ENCODE measurements around the gene ZC3H7A. TPM values are rescaled to one million over a fixed set of nuclear protein-coding genes. Genes with fewer than 3 reads are reported as not detected.

The ZC3H7A gene
- total RNA-seq, 1 experiment from 2014 or later: 45.9 TPM

DNA sequence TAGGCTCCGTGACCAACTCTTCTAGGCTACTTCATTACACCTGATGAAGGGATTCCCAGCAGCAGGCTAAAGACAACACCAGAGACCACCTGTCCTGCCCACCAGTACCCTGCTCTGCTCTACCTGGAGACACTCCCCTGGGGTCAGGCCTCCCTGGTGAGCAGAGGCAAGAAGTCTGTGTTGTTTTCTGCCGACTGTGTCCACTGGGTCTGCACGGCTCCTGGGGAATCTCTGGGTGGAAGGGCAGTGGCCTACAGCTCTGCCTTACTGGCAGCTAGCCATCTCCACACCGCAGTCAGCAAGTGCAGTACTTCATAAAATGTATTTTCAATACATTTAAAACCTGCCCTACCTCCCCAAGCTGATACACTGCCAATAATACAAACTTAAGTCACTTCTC, 47.4 kb upstream of the ZC3H7A start:
- Mint-ChIP-seq H3K27me3 (ENCODE audit: low read depth) (no peaks in the 10 kb centered on the region), H3K27ac (no peak overlapping the region), H3K4me3 (no peak overlapping the region), H3K4me1 (0 out of 2 replicates have a peak, but pooled peaks cover 3% of the 10 kb centered on the region), H3K9me3 (no peaks in the 10 kb centered on the region), H3K36me3 (peaks cover 79% of the 10 kb centered on the region)
- ChIA-PET CTCF (no interaction called here), POLR2A (no interaction called here)
- TF ChIP-seq SMAD3 (CRISPR knock-in tag; IDR thresholded peaks at IDR 0.05; ENCODE audit: borderline replicate concordance) (no peak), EMX1 (CRISPR knock-in tag; IDR thresholded peaks at IDR 0.05) (no peak), KAT7 (CRISPR knock-in tag; IDR thresholded peaks at IDR 0.05; ENCODE audit: borderline replicate concordance) (no peak), GTF2I (CRISPR knock-in tag; conservative IDR thresholded peaks at IDR 0.05) (no peak), SP1 (CRISPR knock-in tag; conservative IDR thresholded peaks at IDR 0.05) (no peak)
- TF ChIP-seq, protein P1, sequence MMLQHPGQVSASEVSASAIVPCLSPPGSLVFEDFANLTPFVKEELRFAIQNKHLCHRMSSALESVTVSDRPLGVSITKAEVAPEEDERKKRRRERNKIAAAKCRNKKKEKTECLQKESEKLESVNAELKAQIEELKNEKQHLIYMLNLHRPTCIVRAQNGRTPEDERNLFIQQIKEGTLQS (CRISPR knock-in tag; conservative IDR thresholded peaks at IDR 0.05): no peak
- DNase-seq (ENCODE audit: low spot score): no peak
- ATAC-seq: no peak

DNA sequence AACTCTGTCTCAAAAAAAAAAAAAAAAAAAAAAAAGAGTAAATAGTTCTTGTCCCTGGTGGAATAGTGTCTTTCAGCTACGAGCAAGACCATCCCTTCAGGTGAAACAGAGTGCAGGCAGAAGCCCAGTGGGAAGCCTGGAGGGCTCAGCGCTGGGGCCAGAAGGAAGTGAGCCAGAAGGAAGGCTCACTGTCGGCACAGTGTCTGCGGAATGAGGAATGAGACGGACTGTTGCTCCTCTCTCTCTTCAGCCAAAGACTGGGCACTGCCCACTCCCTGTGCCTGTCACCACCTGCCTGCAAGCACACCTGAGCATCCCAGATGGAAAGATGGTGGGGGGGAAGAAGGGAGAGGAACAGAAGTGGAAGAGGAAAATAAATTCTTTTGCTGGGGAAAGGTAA, 46.8 kb upstream of the ZC3H7A start:
- no peak overlapping the region for H3K4me3 Mint-ChIP-seq
- CTCF ChIA-PET: no interaction called here
- TF ChIP-seq, protein P2, sequence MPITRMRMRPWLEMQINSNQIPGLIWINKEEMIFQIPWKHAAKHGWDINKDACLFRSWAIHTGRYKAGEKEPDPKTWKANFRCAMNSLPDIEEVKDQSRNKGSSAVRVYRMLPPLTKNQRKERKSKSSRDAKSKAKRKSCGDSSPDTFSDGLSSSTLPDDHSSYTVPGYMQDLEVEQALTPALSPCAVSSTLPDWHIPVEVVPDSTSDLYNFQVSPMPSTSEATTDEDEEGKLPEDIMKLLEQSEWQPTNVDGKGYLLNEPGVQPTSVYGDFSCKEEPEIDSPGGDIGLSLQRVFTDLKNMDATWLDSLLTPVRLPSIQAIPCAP (CRISPR knock-in tag; IDR thresholded peaks at IDR 0.05): no peak
- TF ChIP-seq, protein P3, sequence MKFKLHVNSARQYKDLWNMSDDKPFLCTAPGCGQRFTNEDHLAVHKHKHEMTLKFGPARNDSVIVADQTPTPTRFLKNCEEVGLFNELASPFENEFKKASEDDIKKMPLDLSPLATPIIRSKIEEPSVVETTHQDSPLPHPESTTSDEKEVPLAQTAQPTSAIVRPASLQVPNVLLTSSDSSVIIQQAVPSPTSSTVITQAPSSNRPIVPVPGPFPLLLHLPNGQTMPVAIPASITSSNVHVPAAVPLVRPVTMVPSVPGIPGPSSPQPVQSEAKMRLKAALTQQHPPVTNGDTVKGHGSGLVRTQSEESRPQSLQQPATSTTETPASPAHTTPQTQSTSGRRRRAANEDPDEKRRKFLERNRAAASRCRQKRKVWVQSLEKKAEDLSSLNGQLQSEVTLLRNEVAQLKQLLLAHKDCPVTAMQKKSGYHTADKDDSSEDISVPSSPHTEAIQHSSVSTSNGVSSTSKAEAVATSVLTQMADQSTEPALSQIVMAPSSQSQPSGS (CRISPR knock-in tag; IDR thresholded peaks at IDR 0.05; ENCODE audit: borderline replicate concordance, low read depth): no peak
- TF ChIP-seq FOXP4 (CRISPR knock-in tag; IDR thresholded peaks at IDR 0.05) (no peak), IRF2 (CRISPR knock-in tag; IDR thresholded peaks at IDR 0.05; ENCODE audit: borderline replicate concordance, low read depth) (no peak), ZNF423 (CRISPR knock-in tag; IDR thresholded peaks at IDR 0.05) (no peak), ARID4B (CRISPR knock-in tag; IDR thresholded peaks at IDR 0.05; ENCODE audit: borderline replicate concordance) (no peak), JAZF1 (CRISPR knock-in tag; IDR thresholded peaks at IDR 0.05) (no peak), FOXJ3 (CRISPR knock-in tag; IDR thresholded peaks at IDR 0.05; ENCODE audit: borderline replicate concordance) (no peak), GTF2I (CRISPR knock-in tag; conservative IDR thresholded peaks at IDR 0.05) (no peak), ESRRA (CRISPR knock-in tag; IDR thresholded peaks at IDR 0.05; ENCODE audit: borderline replicate concordance) (no peak), TP53 (CRISPR knock-in tag; IDR thresholded peaks at IDR 0.05) (no peak), ATF6 (CRISPR knock-in tag; IDR thresholded peaks at IDR 0.05) (no peak)
- TF ChIP-seq, protein P4, sequence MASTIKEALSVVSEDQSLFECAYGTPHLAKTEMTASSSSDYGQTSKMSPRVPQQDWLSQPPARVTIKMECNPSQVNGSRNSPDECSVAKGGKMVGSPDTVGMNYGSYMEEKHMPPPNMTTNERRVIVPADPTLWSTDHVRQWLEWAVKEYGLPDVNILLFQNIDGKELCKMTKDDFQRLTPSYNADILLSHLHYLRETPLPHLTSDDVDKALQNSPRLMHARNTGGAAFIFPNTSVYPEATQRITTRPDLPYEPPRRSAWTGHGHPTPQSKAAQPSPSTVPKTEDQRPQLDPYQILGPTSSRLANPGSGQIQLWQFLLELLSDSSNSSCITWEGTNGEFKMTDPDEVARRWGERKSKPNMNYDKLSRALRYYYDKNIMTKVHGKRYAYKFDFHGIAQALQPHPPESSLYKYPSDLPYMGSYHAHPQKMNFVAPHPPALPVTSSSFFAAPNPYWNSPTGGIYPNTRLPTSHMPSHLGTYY (CRISPR knock-in tag; IDR thresholded peaks at IDR 0.05): no peak
- TF ChIP-seq, protein P5, sequence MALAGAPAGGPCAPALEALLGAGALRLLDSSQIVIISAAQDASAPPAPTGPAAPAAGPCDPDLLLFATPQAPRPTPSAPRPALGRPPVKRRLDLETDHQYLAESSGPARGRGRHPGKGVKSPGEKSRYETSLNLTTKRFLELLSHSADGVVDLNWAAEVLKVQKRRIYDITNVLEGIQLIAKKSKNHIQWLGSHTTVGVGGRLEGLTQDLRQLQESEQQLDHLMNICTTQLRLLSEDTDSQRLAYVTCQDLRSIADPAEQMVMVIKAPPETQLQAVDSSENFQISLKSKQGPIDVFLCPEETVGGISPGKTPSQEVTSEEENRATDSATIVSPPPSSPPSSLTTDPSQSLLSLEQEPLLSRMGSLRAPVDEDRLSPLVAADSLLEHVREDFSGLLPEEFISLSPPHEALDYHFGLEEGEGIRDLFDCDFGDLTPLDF (CRISPR knock-in tag; IDR thresholded peaks at IDR 0.05): no peak

More for the DNA sequence above, 46.8 kb upstream of the ZC3H7A start:
- no peak for DNase-seq (ENCODE audit: low spot score)
- Mint-ChIP-seq H3K36me3 (peaks cover 80% of the 10 kb centered on the region), H3K9me3 (no peaks in the 10 kb centered on the region), H3K4me1 (no peaks in the 10 kb centered on the region), H3K27me3 (ENCODE audit: low read depth) (no peaks in the 10 kb centered on the region), H3K27ac (no peak overlapping the region)
- POLR2A ChIA-PET: interaction anchor here (0.6 kb wide), 1 partner anchor 9 kb away, joined by 4 read pairs; no protein-coding TSS in a partner anchor
- ATAC-seq: no peak
